Measurements from ENCODE around the gene FANCC.

FANCC gene

GRCh38 chr9:95088421-95089161 lies 228.9 kb downstream of the FANCC start:
- no peak for DNase-seq (ENCODE audit: low read depth)
- no peak for TF ChIP-seq CTCF (IDR thresholded peaks at IDR 0.05; ENCODE audit: control insufficient read depth, extremely low read depth, insufficient read depth)
- H3K4me3 ChIP-seq (ENCODE audit: low read depth, low read length) = no peak overlapping the region

DNA sequence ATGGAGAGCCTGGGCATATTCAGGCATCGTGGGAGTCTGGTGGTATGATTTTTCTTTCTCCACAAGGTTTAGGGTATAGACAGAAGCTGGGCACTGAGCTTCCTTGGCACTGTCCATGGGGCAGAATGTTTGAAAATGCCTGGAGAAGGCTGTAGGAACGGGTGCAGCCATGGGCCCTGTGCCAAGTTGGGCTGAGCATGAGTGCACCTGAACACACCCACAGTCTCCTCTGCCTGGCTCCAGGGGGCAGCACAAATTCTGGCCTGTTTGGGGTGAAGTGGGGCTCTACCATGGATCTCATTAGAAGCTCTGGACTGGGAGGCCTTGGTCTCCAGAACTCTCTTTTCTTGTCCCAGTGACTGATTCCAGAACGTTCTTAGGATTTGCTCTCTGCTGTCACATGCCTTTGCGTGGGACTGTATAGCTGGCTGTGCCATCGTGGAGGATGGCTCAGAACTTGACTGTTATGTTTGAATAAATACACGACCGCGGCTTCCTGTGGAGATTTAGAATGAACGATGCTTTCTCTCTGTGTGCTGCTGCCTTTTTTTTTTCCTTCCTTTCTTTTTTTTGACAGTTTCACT lies 229.8 kb downstream of the FANCC start:
- no peak for DNase-seq (ENCODE audit: low read depth)
- peak; percentile 36 for TF ChIP-seq CTCF (IDR thresholded peaks at IDR 0.05; ENCODE audit: control insufficient read depth, extremely low read depth, insufficient read depth)
- no peak overlapping the region for H3K4me3 ChIP-seq (ENCODE audit: low read depth, low read length)

GRCh38 chr9:95086564-95086955 lies 230.9 kb downstream of the FANCC start:
- no peak for DNase-seq (ENCODE audit: low read depth)
- H3K4me3 ChIP-seq (ENCODE audit: low read depth, low read length) = no peak overlapping the region
- TF ChIP-seq CTCF (IDR thresholded peaks at IDR 0.05; ENCODE audit: control insufficient read depth, extremely low read depth, insufficient read depth) = no peak

DNA sequence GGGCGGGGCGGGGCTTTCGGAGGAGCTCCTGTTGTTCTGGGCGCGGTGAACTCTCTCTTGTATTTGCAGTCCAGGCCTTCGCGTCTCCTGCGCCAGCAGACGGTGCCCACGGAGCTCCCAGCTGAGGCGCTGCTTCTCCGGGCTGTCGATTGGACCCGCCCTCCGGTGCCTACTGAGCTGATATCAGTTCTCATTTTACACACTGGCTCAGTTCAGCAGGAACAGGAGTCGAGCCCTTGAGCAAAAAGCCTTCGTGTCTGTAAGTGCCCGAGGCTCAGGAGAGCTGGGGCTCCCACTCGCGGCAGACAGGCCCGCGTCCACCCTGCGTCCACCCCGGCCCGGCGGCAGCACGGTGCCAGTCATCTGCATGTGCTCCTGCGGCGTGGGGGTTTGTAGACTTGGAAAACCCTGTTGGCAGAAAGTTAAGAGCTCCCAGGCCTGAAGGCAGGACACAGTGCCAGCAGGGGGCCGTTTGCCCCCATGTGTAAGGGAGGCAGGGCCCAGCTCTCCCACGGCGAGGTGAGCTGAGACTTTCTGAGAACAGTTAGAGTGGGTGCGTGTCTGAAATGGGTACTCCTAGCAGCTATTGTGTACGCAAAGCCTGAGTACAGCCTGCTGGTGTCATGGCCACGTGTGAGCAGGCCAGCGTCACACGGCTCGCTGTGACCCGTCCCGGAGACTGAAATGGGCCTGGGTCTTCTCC lies 231.5 kb downstream of the FANCC start:
- H3K4me3 ChIP-seq (ENCODE audit: low read depth, low read length) = no peak overlapping the region
- TF ChIP-seq CTCF (IDR thresholded peaks at IDR 0.05; ENCODE audit: control insufficient read depth, extremely low read depth, insufficient read depth) = no peak
- no peak for DNase-seq (ENCODE audit: low read depth)

DNA sequence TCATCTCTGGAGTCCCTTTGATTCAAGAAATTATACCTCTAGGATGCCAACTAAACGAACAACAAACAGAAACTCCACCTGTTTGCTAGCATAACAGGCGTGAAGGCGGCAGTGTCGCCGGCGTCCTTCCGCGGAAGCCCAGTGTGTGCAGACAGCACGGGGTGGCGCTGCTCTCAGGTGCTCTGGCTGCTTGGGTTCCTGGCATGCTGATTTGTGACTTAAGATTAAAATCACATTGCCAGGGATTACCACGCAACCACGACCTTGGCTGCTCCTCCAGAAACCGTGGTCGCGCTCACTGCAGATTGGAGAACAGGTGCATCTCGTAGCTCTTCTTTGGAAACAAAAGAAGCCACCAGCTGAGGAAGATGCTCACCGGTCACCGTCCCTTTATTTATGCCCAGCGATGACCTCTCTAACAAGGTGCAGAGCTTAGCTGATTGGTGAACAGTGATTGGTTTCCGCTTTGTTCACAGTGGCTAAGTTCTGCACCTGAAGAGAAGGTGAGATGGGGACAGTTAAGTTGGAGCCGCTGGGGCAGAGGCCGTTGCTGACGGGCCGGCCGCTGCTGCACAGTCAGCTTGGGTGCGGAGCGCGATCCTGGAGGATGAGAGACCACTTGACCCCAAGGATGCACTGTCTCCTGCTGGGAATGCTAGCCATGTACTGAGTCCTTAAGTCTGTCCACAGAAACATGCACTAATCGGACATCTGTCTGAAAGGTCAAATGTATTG lies 232.3 kb downstream of the FANCC start:
- H3K4me3 ChIP-seq (ENCODE audit: low read depth, low read length) = no peak overlapping the region
- TF ChIP-seq CTCF (IDR thresholded peaks at IDR 0.05; ENCODE audit: control insufficient read depth, extremely low read depth, insufficient read depth) = no peak
- DNase-seq (ENCODE audit: low read depth) = no peak

- H3K4me3 ChIP-seq (ENCODE audit: low read depth, low read length) = no peak overlapping the region
- no peak for DNase-seq (ENCODE audit: low read depth)
- TF ChIP-seq CTCF (IDR thresholded peaks at IDR 0.05; ENCODE audit: control insufficient read depth, extremely low read depth, insufficient read depth) = no peak
These were observed 233.1 kb downstream of the FANCC start for GRCh38 chr9:95084254-95084934.
